ENCODE measurements around the gene MTREX. TPM values are rescaled to one million over a fixed set of nuclear protein-coding genes. Genes with fewer than 3 reads are reported as not detected.

MTREX gene
- total and polyA plus RNA-seq, 10 of the 15 experiments (the other 5 are each of a cell fraction or from before 2014, with no cell fraction given): 20.1 to 102 (median 49.0) TPM

GRCh38 chr5:55325621-55326020 is 17.8 kb downstream of the MTREX start:
- H3K79me2 ChIP-seq (ENCODE audit: control insufficient read depth, insufficient read depth, low read length): peaks cover 9% of the 10 kb centered on the region
- ChIA-PET SMC1A (ENCODE audit: uncharacterized antibody, unreplicated experiment) (no interaction called here), RAD21 (ENCODE audit: unreplicated experiment) (no interaction called here), CTCF (interaction anchor here (0.6 to 1.8 kb wide), 7 partner anchors 9 to 937 kb away, joined by 3 to 6 read pairs (median 3); no protein-coding TSS in a partner anchor), POLR2A (no interaction called here)
- 100% methylated on average over 5 of the region's 5 CpGs for WGBS (ENCODE audit: insufficient coverage, insufficient replicate concordance, low lambda C conversion rate, missing lambda C conversion rate)
- TF ChIP-seq JUNB (IDR thresholded peaks at IDR 0.05) (no peak), FOS (IDR thresholded peaks at IDR 0.05; ENCODE audit: borderline replicate concordance, extremely low read depth, insufficient read length) (no peak), WRNIP1 (IDR thresholded peaks at IDR 0.05; ENCODE audit: borderline replicate concordance, low read depth, low read length) (no peak)
- no TSS peak for BruUV-seq (replicated peaks)
- H3K27me3 ChIP-seq (replicated peaks in 1 of 2; ENCODE audit: control insufficient read depth in 2 of 2, insufficient read depth in 2 of 2, low read length in 1 of 2): no peaks in the 10 kb centered on the region
- DNase-seq (ENCODE audit: low read depth, low spot score): no peak
- no peak overlapping the region for H3K4me2 ChIP-seq (ENCODE audit: control insufficient read depth, insufficient read depth)
- H3K4me1 ChIP-seq (ENCODE audit: control insufficient read depth, insufficient read depth, low read length): no peaks in the 10 kb centered on the region
- H4K20me1 ChIP-seq (ENCODE audit: control insufficient read depth, insufficient read depth): no peaks in the 10 kb centered on the region
- no peak for FAIRE-seq
- in situ Hi-C loops (cut with MboI) (no loop called here), intact Hi-C loops (cut with micrococcal nuclease; ENCODE audit: unreplicated experiment) (loop anchor here (1.0 kb wide), 1 partner anchor 367 kb away; no protein-coding TSS in a partner anchor)
- H3K4me3 ChIP-seq: no peak overlapping the region
- peaks cover 0 to 19% of the 10 kb centered on the region in 2 experiments; a peak in 3 of 4 replicates for H3K36me3 ChIP-seq (ENCODE audit: control insufficient read depth in 2 of 2, insufficient read depth in 2 of 2, low read length in 1 of 2)
- H3K9ac ChIP-seq (ENCODE audit: control insufficient read depth, insufficient read depth, low read length): no peak overlapping the region
- no peak overlapping the region for H3K27ac ChIP-seq (ENCODE audit: control insufficient read depth, insufficient read depth)
- no peaks in the 10 kb centered on the region for H3K9me3 ChIP-seq (replicated peaks; ENCODE audit: control insufficient read depth, insufficient read depth, low read length)
- no peak for ATAC-seq
- H2AFZ ChIP-seq (ENCODE audit: control insufficient read depth, low read depth, low read length): no peak overlapping the region

- no peaks in the 10 kb centered on the region for H3K4me1 ChIP-seq (ENCODE audit: control insufficient read depth, insufficient read depth, low read length)
- H4K20me1 ChIP-seq (ENCODE audit: control insufficient read depth, insufficient read depth): no peaks in the 10 kb centered on the region
- peaks cover 0 to 27% of the 10 kb centered on the region in 2 experiments; a peak in 3 of 4 replicates for H3K36me3 ChIP-seq (ENCODE audit: control insufficient read depth in 2 of 2, insufficient read depth in 2 of 2, low read length in 1 of 2)
- intact Hi-C loops (cut with micrococcal nuclease; ENCODE audit: unreplicated experiment): no loop called here
- FAIRE-seq (no peak), ATAC-seq (no peak), DNase-seq (ENCODE audit: low read depth, low spot score) (no peak)
- H3K79me2 ChIP-seq (ENCODE audit: control insufficient read depth, insufficient read depth, low read length): no peaks in the 10 kb centered on the region
- ChIA-PET RAD21 (ENCODE audit: unreplicated experiment) (interaction anchor here (0.6 kb wide), 1 partner anchor 609 kb away, joined by 5 read pairs; no protein-coding TSS in a partner anchor), CTCF (interaction anchor here (3.3 kb wide), 1 partner anchor 364 kb away, joined by 10 read pairs; no protein-coding TSS in a partner anchor), POLR2A (no interaction called here), SMC1A (ENCODE audit: uncharacterized antibody, unreplicated experiment) (interaction anchor here (0.7 to 1.2 kb wide), 3 partner anchors 10 to 93 kb away, joined by 3 to 4 read pairs (median 3); no protein-coding TSS in a partner anchor)
- no peaks in the 10 kb centered on the region for H3K27me3 ChIP-seq (replicated peaks in 1 of 2; ENCODE audit: control insufficient read depth in 2 of 2, insufficient read depth in 2 of 2, low read length in 1 of 2)
- WGBS (ENCODE audit: insufficient coverage, insufficient replicate concordance, low lambda C conversion rate, missing lambda C conversion rate): 92% methylated on average over 2 of the region's 2 CpGs
- no peak overlapping the region for H3K4me3 ChIP-seq
- H3K9me3 ChIP-seq (replicated peaks; ENCODE audit: control insufficient read depth, insufficient read depth, low read length): no peaks in the 10 kb centered on the region
- no TSS peak for BruUV-seq (replicated peaks)
- no peak overlapping the region for H3K27ac ChIP-seq (ENCODE audit: control insufficient read depth, insufficient read depth)
- no peak overlapping the region for H3K4me2 ChIP-seq (ENCODE audit: control insufficient read depth, insufficient read depth)
- in situ Hi-C loops (cut with MboI): no loop called here
- H3K9ac ChIP-seq (ENCODE audit: control insufficient read depth, insufficient read depth, low read length): no peak overlapping the region
- H2AFZ ChIP-seq (ENCODE audit: control insufficient read depth, low read depth, low read length): no peak overlapping the region
- no peak for TF ChIP-seq MEF2B (IDR thresholded peaks at IDR 0.05; ENCODE audit: partially characterized antibody, poor library complexity, severe bottlenecking)
- no peak for TF ChIP-seq ZNF592 (IDR thresholded peaks at IDR 0.05)
- TF ChIP-seq LARP7 (IDR thresholded peaks at IDR 0.05): no peak
- TF ChIP-seq ZNF207 (IDR thresholded peaks at IDR 0.05; ENCODE audit: borderline replicate concordance): no peak
- TF ChIP-seq ZNF687 (IDR thresholded peaks at IDR 0.05): no peak
- no peak for TF ChIP-seq SMAD1 (IDR thresholded peaks at IDR 0.05; ENCODE audit: low read depth, partially characterized antibody)
Measured at GRCh38 chr5:55327281-55327680, 19.5 kb downstream of the MTREX start.
